NCI-H774 (cell line): Measurements from ENCODE around the gene WDR46.

Experiments used
- DNase-seq: peaks from one replicate; lab custom pipeline; 2025; lab: John Stamatoyannopoulos, UW

Gene WDR46

GRCh38 chr6:33288921-33289783, at the start of gene WDR46, which contains the start of gene PFDN6:
Gene WDR46 (minus strand): TSS chr6:33289239. CDS start chr6:33289170, 69 bp downstream.
Gene PFDN6 (plus strand): TSS chr6:33289601. CDS start chr6:33289857, 256 bp downstream.
- DNase-seq, result peak; percentile 80

GRCh38 chr6:33336495-33336894, 47.5 kb upstream of the WDR46 start:
- no peak for DNase-seq

DNA sequence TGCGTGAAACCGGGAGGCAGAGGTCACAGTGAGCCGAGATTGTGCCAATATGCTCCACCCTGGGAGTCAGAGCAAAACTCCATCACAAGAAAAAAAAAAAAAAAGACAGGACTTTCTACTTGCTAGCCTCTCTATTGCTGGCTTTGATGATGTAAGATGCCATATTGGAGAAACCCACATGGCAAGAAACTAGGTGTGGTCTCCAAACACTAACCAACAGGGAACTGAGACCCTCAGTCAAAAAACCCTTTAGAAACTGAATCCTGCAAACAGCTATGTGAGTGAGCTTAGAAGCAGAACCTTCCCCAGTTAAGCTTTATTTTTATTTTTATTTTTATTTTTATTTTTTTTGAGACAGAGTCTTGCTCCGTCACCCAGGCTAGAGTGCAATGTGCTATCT, 46.9 kb upstream of the WDR46 start:
- DNase-seq, result no peak

- no peak for DNase-seq
Observed at GRCh38 chr6:33333666-33334065, 44.6 kb upstream of the WDR46 start.

- no peak for DNase-seq
Observed at GRCh38 chr6:33330736-33331135, 41.7 kb upstream of the WDR46 start.

DNA sequence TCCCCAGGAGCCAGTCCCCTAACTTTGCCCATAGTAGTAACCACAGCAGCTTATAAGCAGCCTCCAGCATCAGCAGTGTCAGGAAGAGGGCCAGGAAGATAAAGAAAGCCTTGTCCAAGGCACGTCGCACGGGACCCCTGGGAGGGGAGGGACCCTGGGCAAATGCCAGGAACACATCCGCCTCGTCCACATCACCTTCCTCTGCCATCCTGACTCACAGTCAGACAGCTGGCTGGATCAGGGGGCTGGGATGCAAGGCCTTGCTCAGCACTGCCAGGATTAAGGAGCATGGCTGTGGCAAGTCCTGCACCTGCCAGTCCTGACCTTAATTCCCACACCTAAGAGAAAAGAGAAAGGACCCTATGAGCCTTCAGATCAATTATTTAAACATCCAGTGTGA, 40.0 kb upstream of the WDR46 start:
- no peak for DNase-seq

- DNase-seq, result no peak
Observed at GRCh38 chr6:33324125-33324524, 35.1 kb upstream of the WDR46 start.

- no peak for DNase-seq
Observed at GRCh38 chr6:33323623-33323948, 34.5 kb upstream of the WDR46 start.

- DNase-seq, result no peak
Observed at GRCh38 chr6:33321227-33321626, 32.2 kb upstream of the WDR46 start.

- no peak for DNase-seq
Observed at GRCh38 chr6:33320315-33321181, 31.5 kb upstream of the WDR46 start.

DNA sequence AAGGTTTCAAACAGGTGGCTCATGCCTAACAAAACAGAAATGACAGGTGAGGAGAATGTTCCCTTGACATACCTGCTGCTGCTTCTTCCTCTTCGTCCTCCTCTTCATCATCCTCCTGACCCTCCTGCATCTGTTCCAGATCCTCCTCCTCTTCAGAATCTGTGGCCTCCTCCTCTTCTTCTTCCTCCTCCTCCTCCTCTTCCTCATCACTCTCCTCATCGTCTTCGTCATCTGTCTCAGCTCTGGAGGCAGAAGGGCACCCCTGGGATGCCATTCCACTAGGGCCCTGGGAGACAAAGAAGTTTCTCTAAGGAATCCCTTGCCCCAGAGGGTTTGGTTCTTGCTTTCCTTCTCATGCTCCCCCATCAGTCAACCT, 30.9 kb upstream of the WDR46 start:
- no peak for DNase-seq

DNA sequence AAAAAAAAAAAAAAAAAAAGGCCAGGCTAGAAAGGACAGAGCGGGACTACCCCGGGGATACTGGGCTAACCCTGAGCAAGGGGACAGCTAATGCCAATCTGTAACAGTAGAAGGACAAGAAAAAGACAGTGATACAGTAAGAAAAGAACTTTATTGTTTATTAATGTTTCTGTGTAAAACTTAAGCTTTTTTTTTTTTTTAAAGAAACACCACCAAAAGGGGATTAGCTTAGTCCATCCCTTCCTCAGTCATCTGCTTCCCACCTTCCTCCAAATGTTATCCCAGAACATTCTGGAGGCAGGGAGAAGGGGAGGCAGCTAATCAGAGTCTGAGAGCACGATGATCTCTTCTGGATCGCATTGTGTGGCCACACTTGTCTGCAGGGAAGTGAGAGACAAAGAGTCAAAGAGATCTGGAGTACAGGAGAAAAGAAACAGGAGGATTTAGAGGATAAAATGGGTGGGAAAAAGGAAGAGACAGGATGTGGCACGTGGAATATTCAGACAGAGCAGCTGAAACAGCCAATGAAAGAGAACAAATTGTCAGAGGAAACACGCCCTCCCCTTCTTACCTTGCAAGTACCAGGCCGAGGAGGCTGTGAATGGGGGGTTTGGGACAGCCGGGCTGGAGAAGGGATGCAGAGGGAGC, 29.5 kb upstream of the WDR46 start:
- no peak for DNase-seq

- DNase-seq, result peak; percentile 96
Observed at GRCh38 chr6:33317669-33318425, 28.8 kb upstream of the WDR46 start, which contains the start of gene ZBTB22. Gene ZBTB22 (minus strand): TSS chr6:33317744. CDS start chr6:33316916, 828 bp downstream.

- no peak for DNase-seq
Observed at GRCh38 chr6:33317419-33317668, 28.3 kb upstream of the WDR46 start.

- no peak for DNase-seq
Observed at GRCh38 chr6:33316603-33317418, 27.8 kb upstream of the WDR46 start.

DNA sequence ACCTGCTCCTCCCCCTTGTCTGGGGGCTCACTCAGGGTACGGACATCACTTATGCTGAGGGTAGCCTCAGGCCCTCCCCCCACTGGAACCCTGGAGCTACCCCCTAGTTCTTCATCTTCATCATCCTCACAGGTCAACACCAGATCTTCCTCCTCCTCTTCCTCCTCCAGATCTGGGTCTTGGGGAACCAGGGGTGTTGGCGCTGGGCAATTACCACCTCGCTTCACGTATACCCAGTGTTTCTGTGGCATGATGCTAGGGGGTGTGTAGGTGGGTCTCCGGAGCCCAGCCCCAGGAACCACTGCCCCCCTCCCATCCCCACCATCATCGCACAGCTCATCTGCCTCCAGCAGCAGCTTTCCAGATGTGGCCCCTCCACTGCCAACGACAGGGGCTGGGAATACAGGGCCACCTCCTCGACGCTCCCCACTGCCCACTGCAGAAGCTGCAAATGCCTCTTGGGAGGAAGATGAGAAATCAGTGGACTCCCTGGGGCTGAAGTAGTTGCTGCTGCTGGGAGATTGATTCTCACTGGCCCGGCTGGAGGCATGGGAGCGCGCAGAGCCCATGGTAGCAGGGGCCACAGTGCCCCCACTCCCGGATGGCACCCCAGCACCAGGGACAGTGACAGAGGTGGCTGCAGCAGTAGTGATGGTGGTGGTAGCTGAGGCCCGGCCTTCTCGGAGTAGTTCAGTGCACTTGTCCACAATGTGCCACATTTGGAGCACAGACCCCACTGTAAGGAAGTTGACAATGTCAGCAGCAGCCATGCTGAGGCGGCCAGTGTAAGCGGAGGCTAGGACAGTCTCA, 27.0 kb upstream of the WDR46 start:
- DNase-seq, result no peak

DNA sequence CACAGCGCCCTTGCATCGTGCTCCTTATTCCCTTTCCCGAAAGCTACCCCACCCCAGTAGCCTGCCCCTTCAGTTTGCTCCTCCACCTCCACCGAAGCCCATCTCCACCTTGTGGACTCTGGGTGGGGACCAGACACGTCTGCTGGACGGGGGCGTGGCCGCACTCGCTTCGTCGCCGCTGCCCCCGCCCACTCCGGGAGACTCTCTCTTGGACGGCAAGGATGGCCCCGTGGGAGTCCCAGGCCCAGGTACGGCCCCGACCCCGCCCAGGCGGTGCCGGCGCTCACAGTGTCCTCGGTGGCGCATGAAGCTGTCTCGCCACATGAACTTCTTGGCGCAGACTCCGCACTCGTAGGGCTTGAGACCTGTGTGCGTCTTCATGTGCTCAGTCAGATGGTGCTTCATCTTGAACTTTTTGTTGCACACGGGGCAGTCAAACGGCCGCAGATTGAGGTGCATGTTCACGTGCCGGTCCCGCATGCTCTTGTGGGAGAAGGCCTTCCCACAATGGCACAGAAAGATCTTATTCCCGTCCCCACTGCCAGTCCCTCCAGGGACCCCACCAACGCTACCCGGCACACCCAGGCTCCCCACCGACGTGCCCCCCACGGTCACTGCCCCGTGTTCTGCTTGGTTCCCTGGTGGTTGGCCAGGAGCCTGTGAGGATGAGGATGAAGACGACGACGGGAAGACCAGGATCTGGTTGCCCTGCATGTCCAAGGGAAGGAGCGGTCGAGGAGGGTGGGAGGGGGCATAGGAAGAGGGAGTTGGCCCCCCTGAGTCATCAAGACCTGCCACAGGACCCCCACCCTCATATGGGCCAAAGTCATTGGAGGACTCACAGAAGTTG, 26.1 kb upstream of the WDR46 start:
- DNase-seq, result peak; percentile 24

DNA sequence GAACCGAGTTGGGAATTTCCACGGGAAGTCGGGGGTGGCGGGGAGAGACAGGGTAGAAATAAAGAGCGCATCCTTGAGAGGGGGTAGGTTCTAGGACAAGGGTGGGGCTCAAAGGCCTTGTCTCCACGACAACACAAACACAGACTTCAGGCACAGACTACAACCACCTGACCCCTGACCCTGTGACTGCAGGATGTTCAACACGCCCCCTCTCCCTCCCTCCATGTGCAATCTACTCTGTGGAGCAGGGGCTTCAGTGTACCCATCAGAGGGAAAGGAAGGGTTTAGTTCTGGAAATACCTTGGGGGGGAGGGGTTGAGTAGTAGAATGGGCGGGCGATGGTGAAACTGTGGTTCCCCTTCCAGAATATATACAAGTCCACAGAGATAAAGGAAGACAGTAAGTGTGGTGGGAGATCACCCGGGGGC, 25.5 kb upstream of the WDR46 start:
- peak; percentile 40 for DNase-seq
